HG02852 (cell line): Measurements from ENCODE around the gene HMX2.

Experiments
- ATAC-seq: cut with Tn5 transposase; IDR thresholded peaks from one replicate; pipeline ENCODE4 v1.9.1; 2021; ENCODE audit warnings: mild to moderate bottlenecking, moderate library complexity; ENCODE audit not compliant: unreplicated experiment

The HMX2 gene

GRCh38 chr10:123147635-123148413 is at the start of gene HMX2:
HMX2 (plus strand) TSS chr10:123148136; CDS start chr10:123148379, 243 bp downstream.
- peak; percentile 28 for ATAC-seq

- ATAC-seq = no peak
Measured at GRCh38 chr10:123100030-123100762, 47.7 kb upstream of the HMX2 start.

DNA sequence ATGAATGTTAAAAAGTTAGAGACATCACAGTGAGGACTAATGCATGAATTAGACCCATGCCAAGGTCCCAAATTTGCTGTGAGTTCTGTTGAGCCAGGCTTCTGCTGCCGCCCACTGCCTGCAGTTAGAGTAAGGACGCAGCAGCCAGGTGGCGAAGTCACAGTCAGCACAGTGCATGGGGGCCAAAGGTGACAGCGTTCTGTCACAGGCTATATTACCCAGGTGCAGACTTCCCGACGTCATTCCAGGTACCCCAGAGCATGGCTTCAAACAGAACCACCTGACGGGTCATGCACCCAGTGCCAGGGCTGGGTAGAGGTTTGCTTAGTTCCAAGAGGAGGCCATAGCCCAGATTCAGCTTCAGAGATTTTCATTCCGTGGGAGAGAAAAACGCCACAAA is 46.1 kb upstream of the HMX2 start:
- no peak for ATAC-seq

GRCh38 chr10:123102673-123103072 is 45.3 kb upstream of the HMX2 start:
- ATAC-seq = no peak

DNA sequence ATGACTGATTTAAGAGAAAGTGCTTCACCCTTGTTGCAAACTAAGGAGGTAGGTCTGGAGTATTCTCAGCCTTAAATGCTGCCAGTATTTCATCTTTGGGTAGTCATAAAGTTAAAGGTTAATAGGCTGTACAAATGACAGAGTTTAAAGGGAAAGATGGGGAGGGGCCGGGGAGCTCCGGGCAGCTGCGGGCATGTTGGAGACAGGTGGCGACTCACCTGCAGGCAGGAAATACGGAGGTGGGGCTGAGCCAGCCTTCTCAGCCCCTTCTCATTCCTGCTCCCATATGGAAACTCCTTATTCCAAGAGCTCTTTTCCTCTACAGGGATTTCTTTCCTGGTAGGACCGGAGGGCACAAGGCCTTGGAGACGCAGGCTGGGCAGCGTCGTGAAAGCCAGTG is 44.0 kb upstream of the HMX2 start:
- no peak for ATAC-seq

DNA sequence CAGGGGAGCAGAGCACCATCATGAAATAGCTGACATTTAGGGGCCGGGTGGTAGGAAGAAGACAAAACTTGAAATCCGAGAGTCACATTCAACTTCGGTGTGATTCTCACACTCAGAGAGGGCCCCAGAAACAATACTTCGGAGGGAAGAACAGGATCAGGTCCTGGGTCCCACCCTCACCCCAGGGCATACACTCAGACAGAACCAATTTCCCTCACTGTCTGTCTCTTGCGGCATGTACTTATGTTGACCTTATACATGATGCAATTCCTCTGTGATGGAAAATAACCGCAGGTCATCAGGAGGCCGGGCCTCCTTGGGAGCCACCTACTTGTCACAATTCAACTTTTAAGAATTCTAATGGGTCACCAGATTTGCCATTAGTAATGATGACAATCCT is 38.5 kb upstream of the HMX2 start:
- ATAC-seq = no peak

DNA sequence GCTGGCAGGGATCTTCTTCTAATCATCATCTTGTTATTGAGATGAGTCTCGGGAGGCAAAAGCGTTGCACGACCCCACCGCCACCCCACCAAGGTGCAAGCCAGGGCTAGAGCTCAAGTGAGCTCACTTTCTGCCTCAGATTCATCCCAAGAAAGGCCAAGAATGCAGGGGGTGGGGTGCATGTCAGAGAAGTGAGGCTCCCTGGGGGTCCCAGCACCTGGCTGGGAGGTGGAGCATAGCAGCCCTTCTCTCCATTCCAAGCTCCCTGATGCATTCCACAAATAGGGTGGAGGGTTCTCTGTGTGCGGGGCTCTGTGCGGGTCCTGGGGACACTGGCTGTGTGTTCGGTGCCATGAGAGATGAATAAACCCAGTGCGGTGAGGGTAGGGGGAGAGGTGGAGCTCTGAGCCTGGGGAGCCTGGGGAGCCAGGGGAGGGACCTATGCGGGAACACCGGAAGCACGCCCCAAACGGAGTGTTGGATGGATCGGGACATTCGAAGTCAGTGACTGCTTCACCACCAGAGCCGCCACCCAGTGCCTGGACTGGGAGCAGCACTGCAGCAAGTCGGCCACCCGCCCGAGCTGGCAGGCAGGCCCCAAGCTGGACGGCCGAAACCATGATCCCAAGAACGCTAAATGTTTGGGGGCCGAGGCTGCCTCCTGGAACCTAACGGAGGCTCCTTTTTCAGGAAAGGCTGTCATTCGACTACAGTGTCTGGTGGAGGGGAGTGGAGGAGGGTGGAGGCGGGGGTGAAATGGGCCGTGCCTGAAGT is 30.1 kb upstream of the HMX2 start:
- ATAC-seq = no peak

DNA sequence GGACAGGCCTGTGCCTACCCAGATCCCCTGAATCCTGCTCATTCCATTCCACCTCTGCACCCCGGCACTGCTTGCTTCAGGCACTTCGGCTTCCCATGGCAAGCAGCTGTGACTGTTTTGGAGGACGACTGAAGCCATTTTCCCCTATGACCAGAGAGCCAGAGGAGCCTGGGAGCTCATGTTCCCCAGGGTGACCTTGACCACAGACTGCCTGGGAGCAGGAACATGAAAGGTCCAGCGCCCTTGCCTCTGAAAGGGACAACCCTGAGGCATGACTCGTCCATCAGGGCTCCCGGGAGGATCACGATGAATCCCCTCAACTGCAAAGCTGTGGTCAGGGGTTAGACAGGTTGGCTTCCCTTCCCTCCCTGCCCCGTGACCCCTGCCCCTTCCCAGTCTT is 28.9 kb upstream of the HMX2 start:
- no peak for ATAC-seq

DNA sequence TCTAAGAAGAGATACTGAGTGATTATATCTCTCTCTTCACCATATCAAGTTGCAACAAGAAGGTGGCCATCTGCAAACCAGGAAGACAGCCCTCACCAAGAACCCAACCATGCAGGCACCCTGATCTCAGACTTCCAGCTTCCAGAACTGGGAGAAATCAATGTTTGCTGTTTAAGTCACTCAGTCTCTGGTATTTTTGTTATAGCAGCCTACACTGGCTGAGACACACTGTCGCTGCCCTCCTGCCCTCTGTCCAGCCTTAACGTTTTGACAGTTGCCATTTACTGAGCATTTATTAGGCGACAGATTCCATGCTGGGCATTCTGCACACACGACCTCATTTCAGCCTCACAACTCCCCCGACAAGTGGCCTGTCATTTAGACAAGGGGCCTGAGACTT is 21.7 kb upstream of the HMX2 start:
- no peak for ATAC-seq

- ATAC-seq = no peak
Measured at GRCh38 chr10:123129618-123130271, 18.2 kb upstream of the HMX2 start.

DNA sequence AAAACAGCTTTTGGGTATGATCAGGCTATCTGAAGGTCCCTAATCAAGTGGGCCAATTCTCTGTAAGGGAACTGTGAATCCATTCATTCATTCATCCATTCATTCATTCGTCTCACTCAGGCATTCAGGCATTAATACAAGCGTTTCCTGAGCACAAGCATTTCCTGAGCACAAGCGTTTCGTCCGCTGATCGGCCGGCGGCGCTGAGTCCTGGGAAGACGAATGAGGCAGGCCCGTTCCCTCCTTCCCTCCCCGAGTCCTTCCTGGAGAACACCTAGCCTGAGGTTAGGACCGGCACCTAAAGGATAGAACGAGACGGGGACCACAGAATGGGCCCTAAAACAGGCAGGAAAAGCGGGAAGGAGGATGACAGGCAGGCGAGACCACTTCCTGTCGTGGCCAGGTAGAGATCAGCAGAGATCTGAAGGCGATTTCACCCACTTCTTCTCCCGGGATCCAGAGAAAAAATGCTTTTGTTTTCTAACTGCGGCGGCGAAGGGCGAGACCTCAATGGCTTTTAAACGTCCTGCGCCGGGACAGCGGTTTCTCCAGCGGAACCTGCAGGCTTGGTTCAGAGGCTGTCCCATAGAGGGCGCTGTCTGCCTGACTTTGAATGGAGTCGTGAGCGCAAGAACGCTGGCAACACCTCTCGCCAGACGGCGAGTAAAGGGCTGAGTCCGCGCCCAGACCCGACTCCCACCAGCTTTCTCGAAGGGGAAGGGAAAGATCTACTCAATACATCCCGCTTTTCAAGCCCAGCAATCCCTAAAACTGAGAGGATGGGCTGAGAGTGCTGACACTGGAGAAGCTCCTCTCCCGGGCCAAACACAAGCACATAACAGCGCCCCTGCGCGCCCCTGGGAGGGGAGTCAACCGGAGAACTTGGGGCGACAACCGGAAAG is 15.1 kb upstream of the HMX2 start:
- no peak for ATAC-seq

- no peak for ATAC-seq
Measured at GRCh38 chr10:123133541-123134342, 14.2 kb upstream of the HMX2 start.

- no peak for ATAC-seq
Measured at GRCh38 chr10:123134343-123134914, 13.5 kb upstream of the HMX2 start.

DNA sequence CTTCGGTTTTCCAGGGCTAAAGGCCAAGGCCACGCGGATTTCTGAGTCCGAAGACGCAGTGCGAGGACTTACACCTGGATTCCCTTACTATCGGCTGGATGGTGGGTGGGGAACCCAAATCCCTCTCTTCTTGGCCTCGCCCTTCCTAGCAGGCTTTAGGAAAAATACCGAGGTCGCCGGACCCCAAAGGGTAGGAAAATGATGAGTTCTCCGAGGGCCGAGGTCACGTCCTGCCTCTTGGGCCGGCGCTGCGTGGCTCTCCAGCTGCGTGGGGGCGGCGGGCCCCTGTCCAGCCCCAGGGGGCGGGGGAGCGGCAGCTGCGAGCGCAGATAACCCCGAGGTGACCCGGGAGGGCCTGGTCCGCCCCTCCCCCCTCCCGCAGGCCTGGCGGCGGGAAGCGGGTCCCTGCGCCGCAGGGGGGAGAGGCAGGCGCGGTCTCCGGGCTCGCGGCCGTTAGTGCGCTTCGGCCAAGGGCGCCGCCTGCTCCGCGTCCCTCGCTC is 13.0 kb upstream of the HMX2 start:
- ATAC-seq = peak; percentile 6

DNA sequence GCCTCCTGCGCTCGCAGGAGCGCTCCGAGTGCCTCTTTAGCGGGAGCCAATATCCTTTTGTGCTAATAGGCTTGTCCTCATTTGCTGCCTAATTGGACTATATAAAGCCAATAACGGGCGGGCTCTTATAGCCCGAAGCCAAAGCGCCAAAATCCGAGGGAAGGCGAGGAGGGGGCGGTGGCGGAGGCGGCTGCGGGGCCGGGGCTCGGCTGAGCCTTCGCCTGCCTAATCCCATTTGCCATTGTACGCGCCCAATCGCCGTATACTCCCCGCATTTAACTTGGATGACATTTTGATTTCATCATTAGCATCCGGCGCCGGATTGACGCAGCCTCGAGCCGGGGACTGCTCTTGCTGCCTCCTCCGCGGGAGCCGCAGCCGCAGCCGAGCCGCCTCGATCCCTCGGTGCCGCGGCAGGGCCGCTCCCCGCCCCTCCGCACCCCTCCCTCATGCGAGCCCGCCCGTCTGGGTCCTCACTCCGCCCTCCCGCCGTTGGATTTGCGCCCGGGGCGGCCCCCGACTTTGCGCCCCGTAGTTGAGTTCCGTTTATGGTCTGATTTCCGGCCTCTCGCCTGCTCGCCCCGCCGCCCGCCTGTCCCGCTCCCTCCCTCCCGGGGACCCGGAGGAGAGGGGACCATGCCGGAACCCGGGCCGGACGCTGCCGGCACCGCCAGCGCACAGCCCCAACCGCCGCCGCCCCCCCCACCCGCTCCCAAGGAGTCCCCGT is 12.4 kb upstream of the HMX2 start, which contains the start of gene HMX3:
HMX3 (plus strand) TSS at position 556 of the 727 bp plus-strand sequence; CDS start at position 637, 81 bp downstream.
- ATAC-seq = peak; percentile 37

- no peak for ATAC-seq
Measured at GRCh38 chr10:123136221-123136805, 11.6 kb upstream of the HMX2 start.

- ATAC-seq = no peak
Measured at GRCh38 chr10:123136806-123137642, 10.9 kb upstream of the HMX2 start.
